ENCODE measurements around the gene TBC1D4. TPM values are rescaled to one million over a fixed set of nuclear protein-coding genes. Genes with fewer than 3 reads are reported as not detected.
"Not testable (repeated sequence)": the region's sequence is repeated elsewhere in the genome, so short reads cannot be mapped to it uniquely, and the experiment has no call there.

TBC1D4 gene
- polyA plus RNA-seq, 1 donor from 2014 or later = 3.9 TPM

DNA sequence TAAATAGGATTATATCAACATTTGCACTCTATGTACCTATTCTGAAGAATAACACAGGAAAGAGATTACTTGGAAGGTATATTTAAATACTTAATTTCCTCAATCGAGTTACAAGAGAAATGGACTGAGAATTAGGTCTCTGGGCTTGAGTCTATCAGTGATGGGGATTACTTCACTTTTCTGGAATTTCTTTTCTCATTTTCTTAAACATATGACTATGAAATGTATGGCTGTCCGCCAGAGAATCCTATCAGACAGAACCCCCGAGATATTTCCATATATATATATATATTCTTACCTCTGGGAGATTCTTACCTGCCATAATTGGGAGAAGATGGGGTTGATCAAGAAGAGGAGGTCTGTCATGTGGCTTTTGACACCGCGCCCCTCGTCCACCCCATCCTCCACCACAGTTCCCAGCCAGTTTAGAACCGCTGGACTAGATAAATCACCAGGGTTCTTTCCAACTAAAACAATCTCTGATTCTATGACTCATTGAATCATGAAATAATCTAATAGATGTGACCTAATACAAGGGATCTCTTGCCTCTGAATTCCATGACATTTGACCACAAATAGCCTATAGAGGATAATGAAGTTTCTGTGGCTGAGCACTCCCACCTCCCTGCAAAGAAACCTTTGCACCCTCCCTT lies 231.3 kb downstream of the TBC1D4 start:
- Histone ChIP-seq H3K36me3 (ENCODE audit: insufficient read depth, low read length) (no peaks in the 10 kb centered on the region), H3K9me2 (ENCODE audit: insufficient read depth, low read length) (no peaks in the 10 kb centered on the region), H3K4me2 (ENCODE audit: low read length) (no peak overlapping the region), H3K27me3 (ENCODE audit: insufficient read depth, low read depth, low read length) (no peaks in the 10 kb centered on the region), H4K20me1 (ENCODE audit: insufficient read depth) (no peaks in the 10 kb centered on the region), H3K27ac (ENCODE audit: low read length) (no peak overlapping the region), H2AFZ (ENCODE audit: low read depth, low read length) (no peak overlapping the region), H3K9ac (ENCODE audit: low read length) (no peak overlapping the region), H3F3A (ENCODE audit: insufficient read depth, low read length, poor library complexity, severe bottlenecking) (peaks cover under 1% of the 10 kb centered on the region), H3K4me3 (ENCODE audit: low read length) (no peak overlapping the region), H3K79me2 (replicated peaks; ENCODE audit: insufficient read depth, low read length) (no peaks in the 10 kb centered on the region), H3K9me3 (ENCODE audit: low read length) (no peaks in the 10 kb centered on the region)
- TF ChIP-seq TAF1 (IDR thresholded peaks at IDR 0.05; ENCODE audit: low read depth) (no peak), EP300 (conservative IDR thresholded peaks at IDR 0.05; ENCODE audit: poor library complexity, severe bottlenecking) (no peak), RAD21 (conservative IDR thresholded peaks at IDR 0.05) (no peak), POLR2AphosphoS5 (IDR thresholded peaks at IDR 0.05) (no peak), EZH2 (IDR thresholded peaks at IDR 0.05; ENCODE audit: borderline replicate concordance, insufficient read depth, low read length, poor library complexity, severe bottlenecking) (no peak), SMC3 (conservative IDR thresholded peaks at IDR 0.05; ENCODE audit: poor library complexity) (no peak), MXI1 (conservative IDR thresholded peaks at IDR 0.05; ENCODE audit: poor library complexity, severe bottlenecking) (no peak)
- TF ChIP-seq, protein P1, sequence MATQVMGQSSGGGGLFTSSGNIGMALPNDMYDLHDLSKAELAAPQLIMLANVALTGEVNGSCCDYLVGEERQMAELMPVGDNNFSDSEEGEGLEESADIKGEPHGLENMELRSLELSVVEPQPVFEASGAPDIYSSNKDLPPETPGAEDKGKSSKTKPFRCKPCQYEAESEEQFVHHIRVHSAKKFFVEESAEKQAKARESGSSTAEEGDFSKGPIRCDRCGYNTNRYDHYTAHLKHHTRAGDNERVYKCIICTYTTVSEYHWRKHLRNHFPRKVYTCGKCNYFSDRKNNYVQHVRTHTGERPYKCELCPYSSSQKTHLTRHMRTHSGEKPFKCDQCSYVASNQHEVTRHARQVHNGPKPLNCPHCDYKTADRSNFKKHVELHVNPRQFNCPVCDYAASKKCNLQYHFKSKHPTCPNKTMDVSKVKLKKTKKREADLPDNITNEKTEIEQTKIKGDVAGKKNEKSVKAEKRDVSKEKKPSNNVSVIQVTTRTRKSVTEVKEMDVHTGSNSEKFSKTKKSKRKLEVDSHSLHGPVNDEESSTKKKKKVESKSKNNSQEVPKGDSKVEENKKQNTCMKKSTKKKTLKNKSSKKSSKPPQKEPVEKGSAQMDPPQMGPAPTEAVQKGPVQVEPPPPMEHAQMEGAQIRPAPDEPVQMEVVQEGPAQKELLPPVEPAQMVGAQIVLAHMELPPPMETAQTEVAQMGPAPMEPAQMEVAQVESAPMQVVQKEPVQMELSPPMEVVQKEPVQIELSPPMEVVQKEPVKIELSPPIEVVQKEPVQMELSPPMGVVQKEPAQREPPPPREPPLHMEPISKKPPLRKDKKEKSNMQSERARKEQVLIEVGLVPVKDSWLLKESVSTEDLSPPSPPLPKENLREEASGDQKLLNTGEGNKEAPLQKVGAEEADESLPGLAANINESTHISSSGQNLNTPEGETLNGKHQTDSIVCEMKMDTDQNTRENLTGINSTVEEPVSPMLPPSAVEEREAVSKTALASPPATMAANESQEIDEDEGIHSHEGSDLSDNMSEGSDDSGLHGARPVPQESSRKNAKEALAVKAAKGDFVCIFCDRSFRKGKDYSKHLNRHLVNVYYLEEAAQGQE (IDR thresholded peaks at IDR 0.05; ENCODE audit: borderline replicate concordance) = no peak
- TF ChIP-seq, protein P2, sequence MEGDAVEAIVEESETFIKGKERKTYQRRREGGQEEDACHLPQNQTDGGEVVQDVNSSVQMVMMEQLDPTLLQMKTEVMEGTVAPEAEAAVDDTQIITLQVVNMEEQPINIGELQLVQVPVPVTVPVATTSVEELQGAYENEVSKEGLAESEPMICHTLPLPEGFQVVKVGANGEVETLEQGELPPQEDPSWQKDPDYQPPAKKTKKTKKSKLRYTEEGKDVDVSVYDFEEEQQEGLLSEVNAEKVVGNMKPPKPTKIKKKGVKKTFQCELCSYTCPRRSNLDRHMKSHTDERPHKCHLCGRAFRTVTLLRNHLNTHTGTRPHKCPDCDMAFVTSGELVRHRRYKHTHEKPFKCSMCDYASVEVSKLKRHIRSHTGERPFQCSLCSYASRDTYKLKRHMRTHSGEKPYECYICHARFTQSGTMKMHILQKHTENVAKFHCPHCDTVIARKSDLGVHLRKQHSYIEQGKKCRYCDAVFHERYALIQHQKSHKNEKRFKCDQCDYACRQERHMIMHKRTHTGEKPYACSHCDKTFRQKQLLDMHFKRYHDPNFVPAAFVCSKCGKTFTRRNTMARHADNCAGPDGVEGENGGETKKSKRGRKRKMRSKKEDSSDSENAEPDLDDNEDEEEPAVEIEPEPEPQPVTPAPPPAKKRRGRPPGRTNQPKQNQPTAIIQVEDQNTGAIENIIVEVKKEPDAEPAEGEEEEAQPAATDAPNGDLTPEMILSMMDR (IDR thresholded peaks at IDR 0.05; ENCODE audit: poor library complexity, severe bottlenecking) = no peak

DNA sequence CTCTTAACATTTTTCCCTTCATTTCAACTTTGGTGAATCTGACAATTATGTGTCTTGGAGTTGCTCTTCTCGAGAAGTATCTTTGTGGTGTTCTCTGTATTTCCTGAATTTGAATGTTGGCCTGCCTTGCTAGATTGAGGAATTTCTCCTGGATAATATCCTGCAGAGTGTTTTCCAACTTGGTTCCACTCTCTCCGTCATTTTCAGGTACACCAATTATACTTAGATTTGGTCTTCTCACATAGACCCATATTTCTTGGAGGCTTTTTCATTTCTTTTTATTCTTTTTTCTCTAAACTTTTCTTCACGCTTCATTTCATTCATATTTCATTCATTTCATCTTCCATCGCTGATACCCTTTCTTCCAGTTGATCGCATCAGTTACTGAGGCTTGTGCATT lies 236.4 kb downstream of the TBC1D4 start:
- not testable (repeated sequence) for H3K9ac ChIP-seq (ENCODE audit: low read length); H3K4me3 ChIP-seq (ENCODE audit: low read length); H3K9me2 ChIP-seq (ENCODE audit: insufficient read depth, low read length); H3K79me2 ChIP-seq (replicated peaks; ENCODE audit: insufficient read depth, low read length); H3K27ac ChIP-seq (ENCODE audit: low read length); H3K36me3 ChIP-seq (ENCODE audit: insufficient read depth, low read length); H3K27me3 ChIP-seq (ENCODE audit: insufficient read depth, low read depth, low read length); H4K20me1 ChIP-seq (ENCODE audit: insufficient read depth); H3F3A ChIP-seq (ENCODE audit: insufficient read depth, low read length, poor library complexity, severe bottlenecking); H3K4me2 ChIP-seq (ENCODE audit: low read length); H2AFZ ChIP-seq (ENCODE audit: low read depth, low read length); H3K9me3 ChIP-seq (ENCODE audit: low read length)

DNA sequence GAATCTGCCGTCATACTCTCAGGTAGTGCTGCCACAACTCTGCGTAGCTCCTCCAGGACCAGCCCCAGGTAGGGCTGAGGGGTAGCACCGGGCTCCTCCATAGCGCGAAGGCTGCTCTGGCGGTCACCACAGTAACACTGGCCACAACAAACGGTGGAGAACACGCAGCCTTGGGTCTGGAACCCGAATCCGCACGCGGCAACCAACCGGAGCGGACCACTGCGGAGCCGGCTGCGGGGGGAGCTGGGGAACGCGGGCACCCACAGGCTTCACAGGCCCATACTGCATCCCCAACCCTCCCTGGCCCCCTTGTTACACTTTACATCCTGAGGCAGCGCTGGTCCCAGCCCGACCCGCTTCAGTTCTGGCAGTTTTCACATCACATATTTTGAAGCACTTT lies 241.7 kb downstream of the TBC1D4 start:
- H3K27me3 ChIP-seq (ENCODE audit: insufficient read depth, low read depth, low read length); H2AFZ ChIP-seq (ENCODE audit: low read depth, low read length); H3K36me3 ChIP-seq (ENCODE audit: insufficient read depth, low read length); H3K9ac ChIP-seq (ENCODE audit: low read length); H3K9me2 ChIP-seq (ENCODE audit: insufficient read depth, low read length); H4K20me1 ChIP-seq (ENCODE audit: insufficient read depth); H3K79me2 ChIP-seq (replicated peaks; ENCODE audit: insufficient read depth, low read length); H3K4me2 ChIP-seq (ENCODE audit: low read length); H3K9me3 ChIP-seq (ENCODE audit: low read length); H3F3A ChIP-seq (ENCODE audit: insufficient read depth, low read length, poor library complexity, severe bottlenecking); H3K4me3 ChIP-seq (ENCODE audit: low read length); H3K27ac ChIP-seq (ENCODE audit: low read length): not testable (repeated sequence)
